ENCODE results near the gene CCDC170.

The CCDC170 gene

DNA sequence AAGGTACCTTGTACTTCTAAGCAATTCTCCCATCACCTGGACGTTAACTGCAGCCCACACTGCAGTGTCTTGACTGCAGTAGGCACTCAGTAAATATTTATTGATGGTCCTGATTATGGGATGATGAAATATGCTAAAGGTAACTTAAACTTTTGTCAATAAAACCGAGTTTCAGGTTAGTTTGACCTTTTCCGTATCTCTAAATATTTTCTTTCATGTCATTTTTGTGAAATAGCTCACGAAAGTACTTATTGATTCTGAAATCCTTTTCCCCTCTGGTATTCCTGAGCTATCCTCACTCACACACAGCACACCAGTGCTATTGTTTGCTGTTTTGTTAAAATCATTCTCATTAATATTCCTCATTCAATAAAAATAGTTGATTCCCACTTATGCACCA is 164.3 kb downstream of the CCDC170 start:
- DNase-seq (ENCODE audit: low read depth in 1 of 2, low spot score in 1 of 2) = no peak
- TF ChIP-seq SPI1 (IDR thresholded peaks at IDR 0.05; ENCODE audit: borderline replicate concordance, low read depth) = no peak
- no peak for TF ChIP-seq GABPA (IDR thresholded peaks at IDR 0.05; ENCODE audit: low read depth)
- TF ChIP-seq POLR2AphosphoS5 (IDR thresholded peaks at IDR 0.05; ENCODE audit: low read depth) = no peak
- TF ChIP-seq REST (IDR thresholded peaks at IDR 0.05; ENCODE audit: insufficient replicate concordance, low read depth) = no peak
- TF ChIP-seq, protein P1, sequence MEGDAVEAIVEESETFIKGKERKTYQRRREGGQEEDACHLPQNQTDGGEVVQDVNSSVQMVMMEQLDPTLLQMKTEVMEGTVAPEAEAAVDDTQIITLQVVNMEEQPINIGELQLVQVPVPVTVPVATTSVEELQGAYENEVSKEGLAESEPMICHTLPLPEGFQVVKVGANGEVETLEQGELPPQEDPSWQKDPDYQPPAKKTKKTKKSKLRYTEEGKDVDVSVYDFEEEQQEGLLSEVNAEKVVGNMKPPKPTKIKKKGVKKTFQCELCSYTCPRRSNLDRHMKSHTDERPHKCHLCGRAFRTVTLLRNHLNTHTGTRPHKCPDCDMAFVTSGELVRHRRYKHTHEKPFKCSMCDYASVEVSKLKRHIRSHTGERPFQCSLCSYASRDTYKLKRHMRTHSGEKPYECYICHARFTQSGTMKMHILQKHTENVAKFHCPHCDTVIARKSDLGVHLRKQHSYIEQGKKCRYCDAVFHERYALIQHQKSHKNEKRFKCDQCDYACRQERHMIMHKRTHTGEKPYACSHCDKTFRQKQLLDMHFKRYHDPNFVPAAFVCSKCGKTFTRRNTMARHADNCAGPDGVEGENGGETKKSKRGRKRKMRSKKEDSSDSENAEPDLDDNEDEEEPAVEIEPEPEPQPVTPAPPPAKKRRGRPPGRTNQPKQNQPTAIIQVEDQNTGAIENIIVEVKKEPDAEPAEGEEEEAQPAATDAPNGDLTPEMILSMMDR (IDR thresholded peaks at IDR 0.05; ENCODE audit: insufficient read depth, low read length) = no peak
- no peak overlapping the region for H3K27ac ChIP-seq (replicated peaks)
- peaks cover 2% of the 10 kb centered on the region for H3K27me3 ChIP-seq (ENCODE audit: insufficient read depth, poor library complexity, severe bottlenecking)
- H3K4me3 ChIP-seq (replicated peaks; ENCODE audit: insufficient read depth, low read length) = no peak overlapping the region

DNA sequence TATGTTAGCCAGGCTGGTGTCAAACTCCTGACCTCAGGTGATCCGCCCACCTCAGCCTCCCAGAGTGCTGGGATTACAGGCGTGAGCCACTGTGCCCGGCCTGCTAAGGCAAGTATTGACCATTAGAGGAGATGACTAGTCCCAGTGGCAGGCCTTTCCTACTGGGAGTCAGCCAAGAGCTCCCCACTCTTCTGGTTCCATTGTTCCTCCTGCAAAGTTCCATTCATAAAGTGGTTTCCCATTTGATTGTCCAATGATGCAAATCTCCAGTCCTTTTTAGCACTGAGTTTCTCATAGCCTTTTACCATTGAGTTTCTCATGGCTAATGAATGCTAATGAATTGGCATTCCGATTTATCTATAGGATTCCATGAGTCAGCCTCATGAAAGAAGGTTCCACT is 165.4 kb downstream of the CCDC170 start:
- no peak for DNase-seq (ENCODE audit: low read depth in 1 of 2, low spot score in 1 of 2)
- H3K27ac ChIP-seq (replicated peaks) = no peak overlapping the region
- no peak for TF ChIP-seq SPI1 (IDR thresholded peaks at IDR 0.05; ENCODE audit: borderline replicate concordance, low read depth)
- TF ChIP-seq POLR2AphosphoS5 (IDR thresholded peaks at IDR 0.05; ENCODE audit: low read depth) = no peak
- TF ChIP-seq, protein P1 (IDR thresholded peaks at IDR 0.05; ENCODE audit: insufficient read depth, low read length) = no peak
- TF ChIP-seq GABPA (IDR thresholded peaks at IDR 0.05; ENCODE audit: low read depth) = no peak
- no peak for TF ChIP-seq REST (IDR thresholded peaks at IDR 0.05; ENCODE audit: insufficient replicate concordance, low read depth)
- peaks cover 2% of the 10 kb centered on the region for H3K27me3 ChIP-seq (ENCODE audit: insufficient read depth, poor library complexity, severe bottlenecking)
- H3K4me3 ChIP-seq (replicated peaks; ENCODE audit: insufficient read depth, low read length) = no peak overlapping the region

DNA sequence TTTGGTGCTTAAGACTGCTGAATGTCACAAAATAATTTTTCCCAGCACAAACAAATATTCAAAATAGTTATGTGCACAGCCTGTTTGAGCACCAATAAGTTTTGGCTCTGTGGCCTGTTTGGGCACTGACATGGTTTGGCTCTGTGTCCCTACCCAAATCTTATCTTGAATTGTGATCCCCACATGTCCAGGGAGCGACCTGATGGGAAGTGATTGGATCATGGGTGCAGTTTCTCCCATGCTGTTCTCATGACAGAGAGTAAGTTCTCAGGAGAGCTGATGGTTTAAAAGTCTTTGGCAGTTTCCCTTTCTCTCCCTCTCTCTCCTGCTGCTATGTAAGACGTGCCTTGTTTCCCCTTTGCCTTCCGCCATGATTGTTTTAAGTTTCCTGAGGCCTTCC is 167.7 kb downstream of the CCDC170 start:
- Histone ChIP-seq H3K27ac (replicated peaks) (no peak overlapping the region), H3K27me3 (ENCODE audit: insufficient read depth, poor library complexity, severe bottlenecking) (peaks cover 2% of the 10 kb centered on the region), H3K4me3 (replicated peaks; ENCODE audit: insufficient read depth, low read length) (no peak overlapping the region)
- no peak for DNase-seq (ENCODE audit: low read depth in 1 of 2, low spot score in 1 of 2)
- TF ChIP-seq GABPA (IDR thresholded peaks at IDR 0.05; ENCODE audit: low read depth) = no peak
- TF ChIP-seq, protein P1 (IDR thresholded peaks at IDR 0.05; ENCODE audit: insufficient read depth, low read length) = no peak

- H3K27ac ChIP-seq (replicated peaks) = no peak overlapping the region
- H3K4me3 ChIP-seq (replicated peaks; ENCODE audit: insufficient read depth, low read length) = no peak overlapping the region
- H3K27me3 ChIP-seq (ENCODE audit: insufficient read depth, poor library complexity, severe bottlenecking) = peaks cover 2% of the 10 kb centered on the region
- no peak for DNase-seq (ENCODE audit: low read depth in 1 of 2, low spot score in 1 of 2)
- TF ChIP-seq REST (IDR thresholded peaks at IDR 0.05; ENCODE audit: insufficient replicate concordance, low read depth) (no peak), POLR2AphosphoS5 (IDR thresholded peaks at IDR 0.05; ENCODE audit: low read depth) (no peak), GABPA (IDR thresholded peaks at IDR 0.05; ENCODE audit: low read depth) (no peak), SPI1 (IDR thresholded peaks at IDR 0.05; ENCODE audit: borderline replicate concordance, low read depth) (no peak)
- TF ChIP-seq, protein P1 (IDR thresholded peaks at IDR 0.05; ENCODE audit: insufficient read depth, low read length) = no peak
Observed at GRCh38 chr6:151661928-151662327, 168.1 kb downstream of the CCDC170 start.

All from HL-60 (cell line).